HT1080 (cell line): Measurements from ENCODE around the gene CEBPZ. TPM values are rescaled to one million over a fixed set of nuclear protein-coding genes. Genes with fewer than 3 reads are reported as not detected.
A peak's percentile ranks its signal among the peaks of the same experiment; 100 is the strongest.

Source experiments
- DNase-seq: peaks from one replicate; pipeline ENCODE4 v3.0.0-alpha.2; 2015; ENCODE audit warnings: low read depth
- total RNA-seq: library from RNA; depleted of rRNA; stranded (reverse); fragments of >200 nt; shearing (Covaris generic); gene quantifications from 2 replicates; pipeline ENCODE4 v1.2.3, GENCODE V29; 2014; rRNA removed

Gene CEBPZ
- total RNA-seq, 1 experiment from 2014 or later, result 67.4 TPM

DNA sequence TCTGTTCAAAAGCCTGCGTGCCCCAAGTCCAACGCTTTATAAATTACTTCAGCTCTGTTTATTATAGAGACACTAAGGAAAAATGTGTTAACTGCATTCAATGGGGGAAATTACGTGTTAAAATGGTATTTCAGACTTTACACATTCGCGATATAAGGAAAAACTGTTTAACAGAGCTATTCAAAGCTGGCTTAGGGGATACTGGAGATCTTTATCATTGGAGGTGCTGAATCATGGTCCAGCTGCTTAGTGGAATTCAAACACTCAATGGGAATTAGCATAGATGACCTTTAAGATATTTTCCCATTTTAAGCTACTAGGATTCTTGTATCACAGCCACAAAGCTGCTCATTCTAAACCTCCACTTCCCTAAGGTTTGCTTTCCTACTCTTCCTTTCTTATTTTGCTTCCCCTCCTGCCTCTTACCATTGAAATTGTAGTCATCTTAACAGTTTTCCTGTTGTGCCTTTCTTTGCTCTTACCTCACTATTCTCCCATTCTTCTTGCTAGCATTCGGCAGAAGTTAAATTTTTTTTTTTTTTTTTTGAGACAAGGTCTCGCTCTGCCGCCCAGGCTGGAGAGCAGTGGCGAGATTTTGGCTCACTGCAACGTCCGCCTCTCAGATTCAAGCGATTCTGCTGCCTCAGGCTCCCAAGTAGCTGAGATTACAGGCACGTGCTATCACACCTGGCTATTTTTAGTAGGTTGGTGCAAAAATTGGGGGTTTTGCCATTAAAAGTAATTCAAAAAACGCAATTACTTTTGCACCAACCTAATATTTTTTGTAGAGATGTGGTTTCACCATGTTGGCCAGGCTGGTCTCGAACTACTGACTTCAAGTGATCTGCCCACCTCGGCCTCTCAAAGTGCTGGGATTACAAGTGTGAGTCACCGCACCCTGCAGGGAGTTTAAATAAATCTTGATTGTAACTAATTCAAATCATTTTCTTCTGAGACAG lies 49.4 kb downstream of the CEBPZ start:
- DNase-seq, result no peak

DNA sequence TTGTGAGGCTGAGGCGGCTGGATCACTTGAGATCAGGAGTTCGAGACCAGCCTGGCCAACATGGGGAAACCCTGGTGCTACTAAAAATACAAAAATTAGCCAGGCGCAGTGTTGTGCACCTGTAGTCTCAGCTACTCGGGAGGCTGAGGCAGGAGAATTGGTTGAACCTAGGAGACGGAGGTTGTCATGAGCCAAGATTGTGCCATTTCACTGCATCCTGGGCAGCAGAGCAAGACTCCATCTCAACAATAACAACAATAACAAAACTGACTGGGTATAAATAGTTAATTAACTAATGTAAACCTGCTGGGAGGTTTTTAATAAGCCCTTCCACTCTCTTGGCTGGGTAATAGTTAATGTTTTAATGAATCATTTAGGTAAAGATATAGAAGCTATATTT lies 50.8 kb downstream of the CEBPZ start:
- no peak for DNase-seq

DNA sequence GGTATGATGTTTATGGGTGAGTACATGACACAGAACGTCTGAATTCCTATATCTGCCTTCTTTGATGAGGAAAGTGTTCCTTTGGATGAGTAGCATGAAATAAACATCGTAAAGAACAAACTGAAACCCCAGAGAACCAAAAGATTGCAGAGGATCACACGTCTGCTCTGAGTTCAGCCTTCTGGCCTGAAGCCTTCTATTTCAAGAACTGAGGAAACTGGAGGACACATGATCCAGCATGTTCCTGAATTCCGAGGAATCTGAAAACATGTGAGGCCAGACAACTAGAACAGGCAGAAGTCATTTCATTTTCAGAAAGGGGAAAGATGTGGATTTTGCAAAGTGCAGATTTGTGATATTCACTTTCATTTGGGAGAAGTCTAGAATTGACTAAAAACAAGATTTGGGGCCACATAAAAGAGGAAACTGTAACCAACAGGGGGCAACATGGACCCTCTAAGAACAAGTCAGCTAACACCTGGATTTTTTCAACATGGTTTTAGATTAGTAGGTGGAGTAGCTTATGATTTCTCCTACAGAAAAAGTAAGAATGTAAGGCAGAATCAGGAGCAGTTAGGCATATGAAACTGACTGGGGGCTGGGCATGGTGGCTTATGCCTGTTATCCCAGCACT lies 51.3 kb downstream of the CEBPZ start:
- DNase-seq, result no peak

DNA sequence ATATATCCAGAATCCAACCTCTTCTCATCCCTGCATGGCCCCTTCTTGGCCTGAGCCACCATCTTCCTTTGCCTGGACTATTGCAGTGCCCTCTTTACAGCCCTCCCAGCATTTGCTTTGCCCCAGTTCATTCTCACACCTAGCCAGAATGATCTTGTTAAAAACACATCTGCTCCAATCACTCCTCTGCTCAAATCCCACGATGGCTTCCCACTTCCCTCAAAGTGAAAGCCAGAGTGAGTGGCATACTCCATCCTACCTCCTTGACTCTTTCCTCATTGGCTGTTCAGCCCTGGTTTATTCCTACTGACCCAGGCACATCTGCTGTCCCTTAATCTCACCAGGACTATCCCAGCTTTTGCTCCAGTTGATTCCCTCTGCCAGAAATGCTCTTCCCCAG lies 57.7 kb downstream of the CEBPZ start:
- DNase-seq, result no peak

DNA sequence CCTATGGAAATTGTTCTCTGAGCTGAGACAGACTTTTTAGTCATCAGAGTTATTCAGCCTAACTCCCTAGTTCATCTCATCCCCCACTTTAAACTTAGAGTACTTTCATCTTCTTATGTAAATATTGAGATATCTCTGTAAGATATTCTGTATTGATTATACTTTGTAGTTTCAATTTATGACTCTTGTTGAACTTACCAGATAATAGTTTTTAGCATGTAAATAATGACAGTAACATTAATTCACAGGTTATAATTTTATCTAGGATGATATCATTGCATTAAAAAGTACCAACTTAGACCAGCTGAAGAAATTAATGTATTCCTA lies 59.8 kb downstream of the CEBPZ start:
- no peak for DNase-seq

DNA sequence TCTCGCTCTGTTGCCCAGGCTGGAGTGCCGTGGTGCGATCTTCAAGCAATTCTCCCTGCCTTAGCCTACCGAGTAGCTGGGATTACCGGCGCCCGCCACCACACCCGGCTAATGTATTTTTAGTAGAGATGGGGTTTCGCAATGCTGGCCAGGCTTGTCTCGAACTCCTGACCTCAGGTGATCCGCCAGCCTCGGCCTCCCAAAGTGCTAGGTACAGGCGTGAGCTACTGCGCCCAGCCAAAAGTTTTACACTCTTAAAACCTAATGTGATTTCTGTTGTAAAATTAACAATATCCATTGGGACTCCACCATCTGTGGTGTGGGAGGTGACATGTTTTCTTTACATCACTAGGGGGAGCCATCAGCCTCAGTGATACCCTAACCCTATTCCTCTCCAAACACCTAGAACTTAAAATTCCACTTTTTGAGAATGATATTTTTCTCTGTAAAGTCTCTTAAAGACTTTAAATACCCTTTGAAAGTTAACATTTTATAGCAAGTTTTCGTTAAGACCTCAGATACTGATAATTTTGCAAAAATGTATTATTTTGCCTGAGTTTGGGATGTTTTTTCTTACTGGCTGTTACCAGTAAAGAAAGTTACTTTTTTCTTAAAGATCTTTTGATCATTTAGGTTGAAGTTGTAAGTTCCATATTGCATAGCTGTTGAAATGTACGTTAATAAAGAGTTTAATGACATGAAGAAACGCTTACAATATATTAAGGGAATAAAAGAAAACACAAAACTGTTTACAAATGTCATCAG lies 63.0 kb downstream of the CEBPZ start:
- peak; percentile 60 for DNase-seq

DNA sequence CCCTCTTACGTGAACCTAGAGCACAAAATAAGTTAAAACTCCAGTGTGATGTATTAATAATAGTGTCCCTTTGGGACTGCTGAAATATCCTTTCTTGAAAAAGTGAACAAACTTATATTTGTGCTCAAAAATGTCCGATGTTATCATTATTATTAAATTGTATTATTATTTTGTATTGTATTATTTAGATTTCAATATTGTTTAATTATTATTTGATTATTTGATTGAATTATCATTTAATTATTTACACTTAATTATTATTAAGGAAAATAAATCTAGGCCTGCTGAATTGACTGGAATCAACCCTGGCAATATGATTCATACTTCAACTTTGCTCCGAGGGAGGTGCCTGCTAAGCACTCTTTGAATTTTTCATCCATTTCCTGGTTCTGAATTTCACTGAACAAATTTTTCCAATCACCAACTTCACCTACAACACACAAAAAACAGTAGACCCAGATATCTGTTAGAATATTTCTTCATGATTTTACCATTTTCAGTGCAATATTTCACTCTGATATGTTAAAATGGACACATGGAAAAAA lies 63.7 kb downstream of the CEBPZ start:
- DNase-seq, result no peak

DNA sequence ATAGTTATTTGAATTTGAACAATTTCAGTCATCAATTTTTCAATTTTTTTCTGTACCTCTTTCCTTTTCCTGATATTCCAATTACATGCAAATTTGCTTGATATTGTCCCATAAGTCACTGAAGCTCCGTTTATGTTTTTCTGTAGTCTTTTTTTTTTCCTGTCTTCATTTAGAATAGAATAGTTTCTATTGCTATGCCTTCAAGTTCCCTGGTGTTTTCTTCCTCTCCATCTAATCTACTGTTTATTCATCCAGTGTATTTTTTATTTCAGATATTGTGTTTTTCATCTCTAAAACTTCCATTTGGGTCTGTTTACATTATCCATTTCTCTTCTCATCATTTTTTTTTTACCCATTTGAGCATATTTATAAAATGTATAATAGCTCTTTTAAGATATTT lies 66.6 kb downstream of the CEBPZ start:
- DNase-seq, result no peak

DNA sequence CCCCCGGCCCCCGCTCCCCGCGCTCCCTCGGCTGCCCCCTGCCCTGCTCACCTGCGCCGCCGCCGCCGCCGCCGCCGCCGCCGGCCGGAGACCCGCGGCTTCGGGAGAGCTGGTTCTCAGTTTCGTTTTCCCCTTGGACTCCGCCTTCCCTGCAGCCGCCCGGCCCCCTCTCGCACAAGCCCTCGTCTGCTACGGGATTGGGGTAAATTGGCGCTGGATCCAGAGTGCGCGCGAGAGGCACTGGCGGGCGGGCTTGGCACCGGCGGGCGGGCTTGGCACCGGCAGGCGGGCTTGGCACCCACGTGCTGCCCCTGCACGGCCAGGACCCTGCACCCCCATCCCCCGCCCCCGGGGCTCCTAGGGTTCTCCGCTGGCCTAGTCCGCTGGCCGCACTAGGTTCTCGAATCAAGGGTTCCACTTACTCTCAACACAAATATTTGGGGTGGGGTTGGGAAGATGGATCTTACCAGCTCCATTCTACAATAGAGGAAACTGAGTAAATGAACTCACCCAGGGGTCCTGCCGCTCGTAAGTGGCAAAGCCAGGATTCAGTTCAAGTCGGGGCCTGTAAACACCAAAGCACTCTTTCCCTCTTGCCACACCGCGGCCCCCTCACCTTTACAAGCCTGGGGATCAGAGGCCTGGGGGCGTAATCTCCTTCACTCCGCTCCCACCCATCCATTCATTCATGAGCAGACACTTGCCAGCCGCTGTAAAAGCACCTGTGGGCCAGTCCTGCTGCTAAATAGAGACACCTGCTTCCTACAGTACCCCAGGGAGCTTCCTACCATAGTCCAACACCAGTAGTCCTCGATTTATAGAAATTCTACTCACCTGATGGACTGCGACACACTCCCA lies 74.3 kb downstream of the CEBPZ start, which contains the start of gene EIF2AK2:
Gene EIF2AK2, minus strand, starts transcription at position 124 of the 858 bp plus-strand sequence. CDS start 9,174 bp downstream, outside the sequence.
- peak; percentile 85 for DNase-seq

DNA sequence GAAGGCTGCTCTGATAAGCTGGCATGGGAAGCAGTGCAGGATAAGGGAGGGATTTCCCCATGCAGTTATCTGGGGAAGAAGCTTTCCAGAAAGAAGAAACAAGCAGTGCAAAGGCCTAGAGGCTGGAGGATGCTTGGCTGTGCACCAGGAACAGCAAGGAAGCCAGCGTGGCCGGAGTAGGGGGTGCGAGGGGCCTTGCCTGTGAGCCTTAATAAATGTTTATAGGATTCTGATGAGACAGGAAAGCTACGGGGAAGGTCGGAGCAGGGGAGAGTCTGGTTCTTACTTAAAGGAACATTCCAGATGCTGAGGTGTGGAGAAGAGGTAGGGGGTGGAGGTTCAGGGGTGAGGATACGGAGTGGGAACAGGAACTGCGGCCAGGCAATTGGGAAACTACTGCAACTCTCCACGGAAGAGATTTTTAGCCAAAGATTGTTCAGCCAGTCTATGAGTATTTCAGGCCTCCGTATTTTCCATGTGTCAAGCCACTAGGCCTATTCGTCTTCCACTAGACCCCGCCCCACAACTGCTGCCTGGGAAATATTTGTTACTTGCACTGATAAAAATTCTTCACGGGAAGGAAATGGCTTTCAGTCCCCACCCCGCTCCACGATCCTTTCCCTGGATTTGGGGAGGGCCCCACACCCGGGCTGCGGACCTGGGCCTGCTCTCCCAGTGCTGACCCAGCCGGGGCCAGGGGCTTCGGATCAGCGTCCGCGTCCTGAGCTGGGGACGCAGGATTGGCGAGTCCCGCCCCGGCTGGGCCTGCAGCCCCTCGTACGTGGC lies 75.1 kb downstream of the CEBPZ start:
- DNase-seq, result peak; percentile 50

DNA sequence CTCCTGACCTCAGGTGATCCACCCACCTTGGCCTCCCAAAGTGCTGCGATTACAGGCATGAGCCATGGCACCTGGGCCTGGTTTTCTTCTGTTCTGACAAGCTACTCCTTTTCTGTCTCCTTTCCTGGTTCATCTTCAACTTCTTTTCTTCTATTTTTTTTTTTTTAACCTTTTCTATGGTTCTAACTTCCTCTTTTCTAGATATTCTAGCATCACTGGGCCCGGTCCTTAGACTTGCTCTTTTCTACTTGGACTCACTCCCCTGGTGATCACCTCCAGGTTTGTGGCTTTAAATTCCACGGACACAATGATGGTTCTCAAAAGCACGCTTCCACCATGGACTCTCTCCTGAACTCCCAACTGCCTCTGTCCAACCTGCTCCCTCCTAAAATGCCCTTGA lies 76.6 kb downstream of the CEBPZ start:
- no peak for DNase-seq

DNA sequence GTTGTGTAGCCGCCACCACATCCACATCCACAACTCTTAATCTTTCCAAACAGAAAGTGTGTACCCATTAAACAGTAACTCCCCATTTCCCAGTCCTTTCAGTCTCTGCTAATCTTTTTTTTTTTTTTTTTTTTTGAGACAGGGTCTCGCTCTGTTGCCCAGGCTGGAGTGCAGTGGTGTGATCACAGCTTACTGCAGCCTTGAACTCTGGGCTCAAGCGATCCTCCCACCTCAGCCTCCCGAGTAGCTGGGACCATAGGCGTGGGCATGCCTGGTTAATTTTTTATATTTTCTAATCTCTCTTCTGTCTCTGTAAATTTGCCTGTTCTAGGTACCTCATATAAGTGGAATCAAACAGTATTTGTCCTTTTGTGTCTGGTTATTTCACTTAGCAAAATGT lies 78.2 kb downstream of the CEBPZ start:
- DNase-seq, result no peak

Other genes starting within 250 kb of the CEBPZ start
- 9.0 and 12.5 TPM in 2 replicates for gene HEATR5B, start 147.2 kb downstream of the CEBPZ start, total RNA-seq
- gene GPATCH11, start 147.1 kb downstream of the CEBPZ start, total RNA-seq, result 10.5 and 11.3 TPM in 2 replicates
- 24.5 TPM in 2 replicates for gene EIF2AK2, start 74.6 kb downstream of the CEBPZ start, total RNA-seq
- not detected in 2 replicates for gene SULT6B1, start 42.9 kb downstream of the CEBPZ start, total RNA-seq
- gene CEBPZOS, start 35.1 kb downstream of the CEBPZ start, total RNA-seq, result 13.4 and 17.6 TPM in 2 replicates
- 13.6 TPM in 2 replicates for gene NDUFAF7, start 62 bp upstream of the CEBPZ start, total RNA-seq
- 32.4 and 44.4 TPM in 2 replicates for gene PRKD3, start 93.2 kb upstream of the CEBPZ start, total RNA-seq
- 0.26 TPM in 1 of 2 replicates, not detected in the other for gene QPCT, start 113.0 kb upstream of the CEBPZ start, total RNA-seq